GM12891 (cell line): ENCODE data around the gene SMG6.

Experiments used
- POLR2A ChIP-seq: IDR thresholded peaks from 2 replicates; pipeline ENCODE4 v1.6.1; 2011; ENCODE audit warnings: low read depth, low read length, control low read depth
- POLR2AphosphoS5 ChIP-seq: IDR thresholded peaks from 2 replicates; pipeline ENCODE4 v1.6.1; 2011; ENCODE audit warnings: low read depth, low read length, control low read depth
- SPI1 ChIP-seq: IDR thresholded peaks from 2 replicates; pipeline ENCODE4 v1.6.1; 2011; ENCODE audit warnings: low read depth, low read length, control low read depth

GRCh38 chr17:2181897-2182448 is 121.6 kb downstream of the SMG6 start:
- TF ChIP-seq POLR2A (no peak), POLR2AphosphoS5 (no peak), SPI1 (no peak)
